Hepatocyte (in vitro differentiated cells): ENCODE measurements around the gene NRDC. TPM values are rescaled to one million over a fixed set of nuclear protein-coding genes. Genes with fewer than 3 reads are reported as not detected.

Experiments
- DNase-seq: peaks from one replicate; pipeline ENCODE4 v3.0.0-alpha.2; 2016; ENCODE audit warnings: low spot score
- H2AFZ ChIP-seq: fragments of 200-600 bp; sonication (generic); 2 replicates; pipeline ENCODE4 v1.6.0; 2016; ENCODE audit warnings: antibody characterized with exemption, mild to moderate bottlenecking
- H3K27ac ChIP-seq: fragments of 200-600 bp; sonication (generic); 2 replicates; pipeline ENCODE4 v1.5.1; 2016; ENCODE audit warnings: mild to moderate bottlenecking
- H3K27me3 ChIP-seq: fragments of 200-600 bp; sonication (generic); 2 replicates; pipeline ENCODE4 v1.6.1; 2016
- H3K36me3 ChIP-seq: fragments of 200-600 bp; sonication (generic); replicated peaks from 2 replicates; pipeline ENCODE4 v1.5.1; 2016; ENCODE audit warnings: low read depth; ENCODE audit not compliant: insufficient read depth
- H3K4me1 ChIP-seq: fragments of 200-600 bp; sonication (generic); 2 replicates; pipeline ENCODE4 v1.5.1; 2016; ENCODE audit warnings: mild to moderate bottlenecking, moderate library complexity; ENCODE audit not compliant: insufficient read depth
- H3K4me2 ChIP-seq: fragments of 200-600 bp; sonication (generic); 2 replicates; pipeline ENCODE4 v1.6.0; 2016
- H3K4me3 ChIP-seq: fragments of 200-600 bp; sonication (generic); 2 replicates; pipeline ENCODE4 v1.5.1; 2016; ENCODE audit warnings: mild to moderate bottlenecking
- H3K79me2 ChIP-seq: fragments of 200-600 bp; sonication (generic); 2 replicates; pipeline ENCODE4 v1.6.0; 2017; ENCODE audit warnings: mild to moderate bottlenecking
- H3K9me2 ChIP-seq: fragments of 200-600 bp; sonication (generic); replicated peaks from 2 replicates; pipeline ENCODE4 v1.6.0; 2017; ENCODE audit warnings: mild to moderate bottlenecking; ENCODE audit not compliant: insufficient read depth
- H3K9me3 ChIP-seq: fragments of 200-600 bp; sonication (generic); 2 replicates; pipeline ENCODE4 v1.5.1; 2016; ENCODE audit warnings: low read depth, mild to moderate bottlenecking
- H4K20me1 ChIP-seq: fragments of 200-600 bp; sonication (generic); 2 replicates; pipeline ENCODE4 v1.6.0; 2016; ENCODE audit warnings: mild to moderate bottlenecking; ENCODE audit not compliant: insufficient read depth, poor library complexity, severe bottlenecking
- EZH2 ChIP-seq: fragments of 200-600 bp; sonication (generic); IDR thresholded peaks from 2 replicates; pipeline ENCODE4 v1.6.1; 2016; ENCODE audit warnings: antibody characterized with exemption, mild to moderate bottlenecking, borderline replicate concordance
- EZH2phosphoT487 ChIP-seq: fragments of 200-600 bp; sonication (generic); IDR thresholded peaks from one replicate; pipeline ENCODE4 v1.6.1; 2018; ENCODE audit warnings: antibody characterized with exemption, mild to moderate bottlenecking, low read depth, moderate library complexity; ENCODE audit not compliant: unreplicated experiment, severe bottlenecking
- WGBS: methylation state at CpG from one replicate; pipeline ENCODE4 v1.1.6; 2016; ENCODE audit warnings: low lambda C conversion rate; ENCODE audit errors: missing lambda C conversion rate; 5-methylcytosine and 5-hydroxymethylcytosine counted together
- polyA plus RNA-seq: library from polyadenylated mRNA; unstranded; fragments of >200 nt; fragmentation: Nextera tagmentation; extraction: Ambion mirVana; gene quantifications from 2 replicates; pipeline ENCODE4 v1.2.1, GENCODE V29; 2016
- total RNA-seq: library from RNA; depleted of rRNA; stranded (reverse); fragments of >200 nt; gene quantifications from 2 replicates; pipeline ENCODE4 v1.2.3, GENCODE V29; 2014
- TF ChIP-seq, protein P1 (sequence below): fragments of 200-600 bp; sonication (generic); IDR thresholded peaks from 2 replicates; pipeline ENCODE4 v1.5.1; 2016; ENCODE audit warnings: antibody characterized with exemption, mild to moderate bottlenecking; ENCODE audit not compliant: poor library complexity

NRDC gene
- total and polyA plus RNA-seq, 2 experiments from 2014 or later, result 82.2 to 89.4 TPM

DNA sequence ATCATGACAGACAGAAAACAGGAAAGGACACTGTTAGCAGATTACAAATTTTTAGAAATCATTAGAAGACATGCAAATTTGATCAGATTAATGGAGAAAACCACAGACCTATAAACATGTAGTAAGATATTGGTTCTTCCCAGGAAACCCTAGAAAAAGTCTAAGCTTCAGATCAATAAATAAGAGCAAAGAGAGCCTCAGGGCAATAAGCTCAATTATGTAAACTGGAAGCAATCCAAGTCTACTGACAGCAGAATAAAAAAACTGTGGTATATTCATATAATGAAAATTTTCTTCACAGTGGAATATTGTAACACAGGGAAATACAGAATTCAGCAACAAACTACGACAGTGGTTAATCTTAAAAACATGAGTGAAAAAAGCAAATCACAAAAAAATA lies 36.3 kb downstream of the NRDC start:
- H2AFZ ChIP-seq, result no peak overlapping the region
- no peaks in the 10 kb centered on the region for H3K36me3 ChIP-seq
- peaks cover 45% of the 10 kb centered on the region for H3K79me2 ChIP-seq
- H3K4me2 ChIP-seq, result no peak overlapping the region
- H3K4me3 ChIP-seq, result no peak overlapping the region
- no peaks in the 10 kb centered on the region for H3K9me2 ChIP-seq
- H4K20me1 ChIP-seq, result no peaks in the 10 kb centered on the region
- H3K27ac ChIP-seq, result no peak overlapping the region
- no peaks in the 10 kb centered on the region for H3K27me3 ChIP-seq
- no peaks in the 10 kb centered on the region for H3K9me3 ChIP-seq
- 100% methylated on average over 1 of the region's 1 CpG for WGBS
- no peak for DNase-seq
- H3K4me1 ChIP-seq, result no peaks in the 10 kb centered on the region
- TF ChIP-seq EZH2phosphoT487, result no peak
- no peak for TF ChIP-seq EZH2
- TF ChIP-seq, protein P1, sequence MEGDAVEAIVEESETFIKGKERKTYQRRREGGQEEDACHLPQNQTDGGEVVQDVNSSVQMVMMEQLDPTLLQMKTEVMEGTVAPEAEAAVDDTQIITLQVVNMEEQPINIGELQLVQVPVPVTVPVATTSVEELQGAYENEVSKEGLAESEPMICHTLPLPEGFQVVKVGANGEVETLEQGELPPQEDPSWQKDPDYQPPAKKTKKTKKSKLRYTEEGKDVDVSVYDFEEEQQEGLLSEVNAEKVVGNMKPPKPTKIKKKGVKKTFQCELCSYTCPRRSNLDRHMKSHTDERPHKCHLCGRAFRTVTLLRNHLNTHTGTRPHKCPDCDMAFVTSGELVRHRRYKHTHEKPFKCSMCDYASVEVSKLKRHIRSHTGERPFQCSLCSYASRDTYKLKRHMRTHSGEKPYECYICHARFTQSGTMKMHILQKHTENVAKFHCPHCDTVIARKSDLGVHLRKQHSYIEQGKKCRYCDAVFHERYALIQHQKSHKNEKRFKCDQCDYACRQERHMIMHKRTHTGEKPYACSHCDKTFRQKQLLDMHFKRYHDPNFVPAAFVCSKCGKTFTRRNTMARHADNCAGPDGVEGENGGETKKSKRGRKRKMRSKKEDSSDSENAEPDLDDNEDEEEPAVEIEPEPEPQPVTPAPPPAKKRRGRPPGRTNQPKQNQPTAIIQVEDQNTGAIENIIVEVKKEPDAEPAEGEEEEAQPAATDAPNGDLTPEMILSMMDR, result no peak

DNA sequence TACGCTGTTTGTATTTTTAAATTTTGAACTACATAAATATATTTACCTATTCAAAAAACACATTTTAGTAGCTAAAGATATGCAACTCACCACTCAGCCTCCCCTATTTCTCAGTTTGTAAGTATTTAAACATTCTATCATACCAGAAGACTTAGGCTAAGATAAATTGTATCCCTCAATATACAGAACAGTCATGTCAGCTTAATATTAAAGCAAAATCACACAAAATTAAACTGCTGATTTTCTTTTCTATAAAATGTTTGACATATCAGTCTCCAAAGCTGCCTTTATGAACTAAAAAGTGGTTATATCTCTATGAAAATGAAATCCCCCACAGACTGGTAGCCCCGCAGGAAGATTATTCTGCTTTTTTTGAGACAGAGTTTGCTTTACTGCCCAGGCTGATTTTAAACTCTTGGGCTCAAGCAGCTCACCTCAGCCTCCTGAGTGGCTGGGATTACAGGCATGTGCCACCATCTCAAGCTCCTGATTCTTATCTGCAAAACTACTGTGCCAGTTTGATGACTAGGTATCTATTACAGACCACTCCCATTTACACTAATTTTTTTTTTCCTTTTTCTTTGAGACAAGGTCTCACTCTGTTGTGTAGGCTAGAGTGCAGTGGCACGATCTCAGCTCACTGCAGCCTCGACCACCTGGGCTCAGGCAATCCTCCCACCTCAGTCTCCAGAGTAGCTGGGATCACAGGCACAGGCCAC lies 37.6 kb downstream of the NRDC start:
- H3K27me3 ChIP-seq, result no peaks in the 10 kb centered on the region
- H3K4me2 ChIP-seq, result no peak overlapping the region
- no peak overlapping the region for H3K4me3 ChIP-seq
- no peak overlapping the region for H3K27ac ChIP-seq
- H3K79me2 ChIP-seq, result peaks cover 37% of the 10 kb centered on the region
- no peaks in the 10 kb centered on the region for H4K20me1 ChIP-seq
- H3K36me3 ChIP-seq, result no peaks in the 10 kb centered on the region
- no peaks in the 10 kb centered on the region for H3K9me3 ChIP-seq
- no peak for TF ChIP-seq EZH2
- TF ChIP-seq, protein P1, result no peak
- no peak for TF ChIP-seq EZH2phosphoT487
- 95% methylated on average over 4 of the region's 4 CpGs for WGBS
- no peaks in the 10 kb centered on the region for H3K4me1 ChIP-seq
- no peak for DNase-seq
- no peak overlapping the region for H2AFZ ChIP-seq
- H3K9me2 ChIP-seq, result no peaks in the 10 kb centered on the region

DNA sequence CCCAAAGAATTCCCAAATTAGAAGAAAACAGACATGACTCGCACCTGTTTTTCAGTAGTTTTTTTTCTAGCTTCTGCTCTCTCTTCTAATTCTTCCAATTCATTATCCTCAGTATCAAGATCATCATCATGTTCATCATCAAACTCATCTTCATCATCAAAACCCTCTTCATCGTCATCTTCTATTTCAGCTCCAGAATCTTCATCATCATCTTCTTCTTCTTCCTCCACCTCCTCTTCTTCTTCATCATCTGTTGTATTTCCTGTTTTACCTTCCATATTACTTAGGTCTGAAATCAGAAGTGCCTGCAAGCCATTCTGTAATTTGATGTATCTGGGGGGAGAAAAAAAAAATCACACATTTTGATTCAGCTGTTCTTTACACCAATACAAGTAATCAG lies 38.3 kb downstream of the NRDC start:
- WGBS, result 100% methylated on average over 2 of the region's 2 CpGs
- Histone ChIP-seq H2AFZ (no peak overlapping the region), H3K4me2 (no peak overlapping the region), H3K36me3 (no peaks in the 10 kb centered on the region), H3K9me3 (no peaks in the 10 kb centered on the region), H3K79me2 (peaks cover 33% of the 10 kb centered on the region), H3K4me3 (no peak overlapping the region), H4K20me1 (no peaks in the 10 kb centered on the region), H3K9me2 (no peaks in the 10 kb centered on the region), H3K27ac (no peak overlapping the region), H3K4me1 (no peaks in the 10 kb centered on the region), H3K27me3 (no peaks in the 10 kb centered on the region)
- DNase-seq, result no peak
- TF ChIP-seq EZH2phosphoT487, result no peak
- TF ChIP-seq EZH2, result no peak
- TF ChIP-seq, protein P1, result no peak
